Colonic mucosa (tissue), 4 donors: ENCODE measurements around the gene ANO2. TPM values are rescaled to one million over a fixed set of nuclear protein-coding genes. Genes with fewer than 3 reads are reported as not detected.

Experiments used
- DNase-seq: peaks from one replicate; pipeline ENCODE4 v3.0.0-alpha.2; 2020
- H3K27ac ChIP-seq: fragments of 200-600 bp; one replicate; pipeline ENCODE4 v1.8.0; 2021
- H3K27me3 ChIP-seq: fragments of 200-600 bp; one replicate; pipeline ENCODE4 v1.8.0; 2021
- H3K36me3 ChIP-seq: fragments of 200-600 bp; one replicate; pipeline ENCODE4 v1.8.0; 2021
- H3K4me1 ChIP-seq: fragments of 200-600 bp; one replicate; pipeline ENCODE4 v1.8.0; 2021; ENCODE audit warnings: mild to moderate bottlenecking
- H3K4me3 ChIP-seq: fragments of 200-600 bp; one replicate; pipeline ENCODE4 v1.8.0; 2021
- H3K9ac ChIP-seq, 2 donors: one replicate each; pipeline ENCODE4 v1.7.0; 2013; ENCODE audit warnings: control low read depth in 2 of 2, low read depth in 2 of 2, low read length in 2 of 2
- H3K9me3 ChIP-seq: fragments of 200-600 bp; one replicate; pipeline ENCODE4 v1.8.0; 2021
- intact Hi-C: fragments of 100-400 bp; cut with DNase I; formaldehyde crosslinking; loops from one replicate; pipeline ENCODE4 v1.14.1; 2022
- total RNA-seq, 2 donors: library from RNA; stranded (reverse); fragmentation: NEBNext Ultra II Directional in 1 of 2; extraction: Animal tissue kit (Norgen Biotek cat#: 25700) in 1 of 2; gene quantifications; one replicate each; pipeline ENCODE4 v1.2.1, GENCODE V29; 2021
- TF ChIP-seq, protein P1 (sequence below): fragments of 200-600 bp; IDR thresholded peaks from one replicate; pipeline ENCODE4 v1.8.0; 2022; ENCODE audit warnings: antibody characterized with exemption, mild to moderate bottlenecking
- donor health status: healthy.
- donor health status: DM: no; HTN: no; CAD: no.
- donor health status: DM: no; HTN: no; CAD: no.

ANO2 gene
- total RNA-seq, 2 donors from 2014 or later: 1.1 to 2.2 TPM

DNA sequence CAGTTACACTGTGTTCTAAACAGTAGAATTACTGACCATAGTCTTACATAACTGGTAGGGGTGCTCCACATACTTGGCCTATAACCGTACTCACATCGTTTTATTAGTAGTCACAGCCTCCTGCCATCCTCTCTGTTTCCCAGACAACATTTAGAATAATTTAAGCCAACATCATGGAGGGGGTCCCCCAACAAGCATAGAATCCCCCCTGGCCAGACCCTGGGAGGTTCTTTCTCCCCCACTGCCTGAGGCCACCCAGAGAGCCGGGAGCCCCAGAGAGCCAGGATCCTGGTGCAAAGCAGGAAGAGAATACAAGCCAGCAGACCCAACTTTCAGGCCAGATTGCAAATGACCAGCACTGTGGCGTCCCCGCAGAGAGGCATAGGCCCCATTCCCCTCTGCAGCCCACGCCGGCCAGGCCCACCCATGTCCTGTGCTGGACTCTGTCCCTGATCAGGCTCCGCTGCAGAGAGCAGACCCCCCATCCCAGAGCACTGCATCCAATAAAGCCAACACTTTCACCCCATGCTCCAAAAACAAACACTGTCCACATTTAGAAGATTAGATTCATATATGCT lies 317.9 kb downstream of the ANO2 start:
- no peak for DNase-seq
- intact Hi-C loops: no loop called here

DNA sequence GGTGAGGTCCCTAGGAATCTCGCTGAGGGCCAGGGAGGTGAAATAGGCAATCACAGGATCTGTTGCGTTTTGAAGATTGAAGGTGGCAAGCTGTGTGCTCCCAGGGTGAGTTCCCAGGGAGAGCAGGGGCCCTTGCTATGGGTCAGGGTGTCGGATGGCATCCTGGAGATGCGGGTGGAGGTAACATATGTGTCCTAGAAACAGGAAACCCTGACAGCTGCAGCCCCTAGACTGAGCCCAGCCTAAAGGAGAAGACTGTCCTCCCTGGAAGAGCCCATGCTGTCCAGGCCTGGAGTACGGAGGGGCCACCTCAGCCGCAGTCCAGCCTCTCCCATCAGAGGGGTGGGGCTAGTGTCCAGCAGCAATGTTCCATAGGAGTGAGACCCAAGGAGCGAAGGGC lies 318.9 kb downstream of the ANO2 start:
- no peaks in the 10 kb centered on the region for H3K4me1 ChIP-seq
- no peaks in the 10 kb centered on the region for H3K27me3 ChIP-seq
- TF ChIP-seq, protein P1, sequence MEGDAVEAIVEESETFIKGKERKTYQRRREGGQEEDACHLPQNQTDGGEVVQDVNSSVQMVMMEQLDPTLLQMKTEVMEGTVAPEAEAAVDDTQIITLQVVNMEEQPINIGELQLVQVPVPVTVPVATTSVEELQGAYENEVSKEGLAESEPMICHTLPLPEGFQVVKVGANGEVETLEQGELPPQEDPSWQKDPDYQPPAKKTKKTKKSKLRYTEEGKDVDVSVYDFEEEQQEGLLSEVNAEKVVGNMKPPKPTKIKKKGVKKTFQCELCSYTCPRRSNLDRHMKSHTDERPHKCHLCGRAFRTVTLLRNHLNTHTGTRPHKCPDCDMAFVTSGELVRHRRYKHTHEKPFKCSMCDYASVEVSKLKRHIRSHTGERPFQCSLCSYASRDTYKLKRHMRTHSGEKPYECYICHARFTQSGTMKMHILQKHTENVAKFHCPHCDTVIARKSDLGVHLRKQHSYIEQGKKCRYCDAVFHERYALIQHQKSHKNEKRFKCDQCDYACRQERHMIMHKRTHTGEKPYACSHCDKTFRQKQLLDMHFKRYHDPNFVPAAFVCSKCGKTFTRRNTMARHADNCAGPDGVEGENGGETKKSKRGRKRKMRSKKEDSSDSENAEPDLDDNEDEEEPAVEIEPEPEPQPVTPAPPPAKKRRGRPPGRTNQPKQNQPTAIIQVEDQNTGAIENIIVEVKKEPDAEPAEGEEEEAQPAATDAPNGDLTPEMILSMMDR: no peak
- H3K4me3 ChIP-seq: no peak overlapping the region
- intact Hi-C loops: no loop called here
- H3K9me3 ChIP-seq: no peaks in the 10 kb centered on the region
- DNase-seq: no peak
- no peaks in the 10 kb centered on the region for H3K36me3 ChIP-seq
- H3K27ac ChIP-seq: no peak overlapping the region
- no peak overlapping the region for H3K9ac ChIP-seq

More for the DNA sequence above, 317.9 kb downstream of the ANO2 start:
- H3K4me1 ChIP-seq: no peaks in the 10 kb centered on the region
- H3K36me3 ChIP-seq: no peaks in the 10 kb centered on the region
- no peak overlapping the region for H3K9ac ChIP-seq
- H3K9me3 ChIP-seq: no peaks in the 10 kb centered on the region
- no peaks in the 10 kb centered on the region for H3K27me3 ChIP-seq
- H3K4me3 ChIP-seq: no peak overlapping the region
- TF ChIP-seq, protein P1: no peak
- H3K27ac ChIP-seq: no peak overlapping the region

DNA sequence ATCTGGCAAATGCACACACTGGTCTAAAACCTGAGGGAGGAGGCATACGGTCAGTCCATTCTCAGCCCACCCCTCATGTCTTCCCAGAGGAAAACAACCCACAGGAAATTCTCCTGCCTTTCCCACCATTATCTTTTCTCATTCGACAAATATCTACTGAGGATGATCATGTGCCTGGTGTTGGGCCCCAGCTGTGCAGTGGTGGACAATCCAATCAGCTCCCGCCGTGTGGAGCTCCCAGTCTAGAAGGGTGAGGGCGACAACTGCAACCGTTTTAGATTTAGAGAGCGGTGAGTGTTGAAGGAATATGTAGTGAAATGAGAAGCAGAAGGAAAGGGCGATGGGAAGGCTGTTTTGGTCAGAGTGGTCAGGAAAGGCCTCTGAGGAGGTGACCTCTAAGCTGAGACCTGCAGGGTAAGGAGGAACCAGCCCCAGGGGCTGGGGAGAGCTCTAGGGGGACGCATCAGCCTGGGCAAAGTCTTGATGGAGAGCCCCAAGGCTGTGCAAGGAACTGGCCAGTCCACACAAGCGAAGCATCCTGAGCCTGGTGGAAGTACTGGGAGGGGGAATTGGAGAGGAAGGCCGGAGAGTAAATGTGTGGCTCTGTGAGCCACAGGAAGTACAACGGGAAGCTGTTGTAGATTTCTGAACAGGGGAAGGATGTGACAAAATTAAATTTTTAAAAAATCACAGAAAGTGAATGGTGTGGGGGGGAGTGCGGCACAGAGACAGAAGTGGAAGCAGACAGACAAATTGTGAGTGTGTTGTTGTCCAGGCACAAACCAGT lies 320.4 kb downstream of the ANO2 start:
- Histone ChIP-seq H3K27ac (no peak overlapping the region), H3K9ac (no peak overlapping the region), H3K4me3 (no peak overlapping the region), H3K36me3 (no peaks in the 10 kb centered on the region), H3K27me3 (no peaks in the 10 kb centered on the region), H3K4me1 (no peaks in the 10 kb centered on the region), H3K9me3 (no peaks in the 10 kb centered on the region)
- DNase-seq: no peak
- intact Hi-C loops: no loop called here
- TF ChIP-seq, protein P1: no peak

DNA sequence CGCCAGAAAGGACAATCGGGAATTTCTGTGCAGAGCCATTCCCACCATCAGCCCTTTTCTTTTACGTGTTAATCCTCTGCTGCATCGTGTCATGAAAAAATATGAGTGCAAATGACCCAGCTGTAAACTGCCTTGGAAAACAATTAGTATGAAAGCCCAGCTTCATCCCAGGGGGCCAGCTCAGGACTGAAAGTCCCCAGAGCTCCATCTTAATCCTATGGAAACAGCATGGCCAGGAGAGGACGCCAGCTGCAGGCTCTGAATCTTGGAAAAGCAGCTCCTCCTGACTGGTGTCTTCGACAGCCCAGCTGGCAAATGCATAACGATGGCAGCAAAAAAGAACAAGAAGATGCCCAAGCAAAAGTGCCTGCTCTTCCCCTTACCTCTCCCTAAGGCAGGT lies 321.6 kb downstream of the ANO2 start:
- no peak overlapping the region for H3K9ac ChIP-seq
- no peaks in the 10 kb centered on the region for H3K27me3 ChIP-seq
- intact Hi-C loops: no loop called here
- H3K4me1 ChIP-seq: no peaks in the 10 kb centered on the region
- no peak overlapping the region for H3K27ac ChIP-seq
- no peaks in the 10 kb centered on the region for H3K36me3 ChIP-seq
- H3K4me3 ChIP-seq: no peak overlapping the region
- no peaks in the 10 kb centered on the region for H3K9me3 ChIP-seq
- DNase-seq: no peak
- TF ChIP-seq, protein P1: no peak

DNA sequence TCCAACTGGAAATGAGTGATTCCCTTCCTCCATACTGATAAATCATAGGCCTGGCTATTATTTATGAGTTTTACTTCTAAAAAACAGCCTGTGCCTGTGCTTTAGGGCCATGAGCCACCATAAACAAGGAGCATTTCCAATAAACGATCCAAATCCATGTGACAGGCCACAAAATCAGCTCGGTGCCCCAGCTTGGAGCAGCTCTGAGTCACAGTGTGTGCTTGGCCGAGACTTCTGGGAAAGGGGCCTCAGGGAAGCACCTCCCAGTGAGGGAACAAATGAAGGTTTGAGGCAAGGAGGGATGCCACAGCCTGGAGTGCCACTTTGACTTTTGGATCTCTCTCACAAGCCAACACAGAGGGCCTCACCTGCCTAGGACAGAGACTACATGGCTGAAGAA lies 322.8 kb downstream of the ANO2 start:
- DNase-seq: no peak
- intact Hi-C loops: no loop called here
- no peaks in the 10 kb centered on the region for H3K36me3 ChIP-seq
- no peaks in the 10 kb centered on the region for H3K9me3 ChIP-seq
- H3K27ac ChIP-seq: no peak overlapping the region
- H3K4me3 ChIP-seq: no peak overlapping the region
- no peaks in the 10 kb centered on the region for H3K27me3 ChIP-seq
- H3K9ac ChIP-seq: no peak overlapping the region
- H3K4me1 ChIP-seq: no peaks in the 10 kb centered on the region
- TF ChIP-seq, protein P1: no peak
